Measurements from ENCODE around the gene CDH5.

GRCh38 chr16:66366433-66367299 is at the start of gene CDH5:
- no peak for TF ChIP-seq CTCF (IDR thresholded peaks at IDR 0.05)
- TF ChIP-seq EZH2 (IDR thresholded peaks at IDR 0.05): no peak

Measured in neural progenitor cell (in vitro differentiated cells).